T-helper 2 cell treated with Interferon-gamma antibody and Interleukin-4, amounts not matched to agents 5 μg/mL and 100 μg/mL, for 36 hours (primary cell): Measurements from ENCODE around the gene SERGEF.

Source experiments
- DNase-seq: peaks from one replicate; pipeline ENCODE4 v3.0.0; 2021; ENCODE audit warnings: low spot score
- H3K27ac Mint-ChIP-seq: one replicate; pipeline ENCODE4 v1.8.0; 2021; ENCODE audit warnings: mild to moderate bottlenecking, mixed read lengths
- H3K27me3 Mint-ChIP-seq: one replicate; pipeline ENCODE4 v1.8.0; 2021; ENCODE audit warnings: low read depth, mixed read lengths
- H3K36me3 Mint-ChIP-seq: one replicate; pipeline ENCODE4 v1.8.0; 2021; ENCODE audit warnings: low read depth, mixed read lengths
- H3K4me1 Mint-ChIP-seq: one replicate; pipeline ENCODE4 v1.8.0; 2021; ENCODE audit warnings: low read depth, mixed read lengths
- H3K4me3 Mint-ChIP-seq: one replicate; pipeline ENCODE4 v1.8.0; 2022; ENCODE audit warnings: mild to moderate bottlenecking, moderate library complexity, mixed read lengths
- H3K9me3 Mint-ChIP-seq: one replicate; pipeline ENCODE4 v1.8.0; 2021; ENCODE audit warnings: mixed read lengths

Gene SERGEF

DNA sequence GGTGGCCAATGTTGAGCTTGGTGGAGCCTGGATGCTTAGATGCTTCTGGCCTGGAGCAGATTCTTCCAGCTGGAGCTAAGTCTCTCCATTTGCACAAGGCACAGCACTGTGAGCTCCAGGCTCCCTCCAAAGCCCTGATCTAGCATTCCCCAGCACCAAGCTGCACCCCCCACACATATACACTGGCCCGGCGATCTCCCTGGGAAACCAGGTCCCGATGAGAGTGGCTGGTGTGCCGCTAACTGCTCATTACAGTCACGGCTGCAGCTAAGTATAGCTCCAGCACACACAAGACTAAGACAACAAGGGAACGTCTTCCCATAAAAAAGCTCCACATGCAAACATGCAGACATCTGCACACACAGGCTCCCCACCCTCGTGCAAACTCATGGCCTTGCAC is 260.7 kb downstream of the SERGEF start:
- Mint-ChIP-seq H3K4me3 (no peak overlapping the region), H3K36me3 (no peaks in the 10 kb centered on the region), H3K9me3 (no peaks in the 10 kb centered on the region), H3K27me3 (no peaks in the 10 kb centered on the region), H3K27ac (no peak overlapping the region), H3K4me1 (no peaks in the 10 kb centered on the region)
- DNase-seq, result no peak

DNA sequence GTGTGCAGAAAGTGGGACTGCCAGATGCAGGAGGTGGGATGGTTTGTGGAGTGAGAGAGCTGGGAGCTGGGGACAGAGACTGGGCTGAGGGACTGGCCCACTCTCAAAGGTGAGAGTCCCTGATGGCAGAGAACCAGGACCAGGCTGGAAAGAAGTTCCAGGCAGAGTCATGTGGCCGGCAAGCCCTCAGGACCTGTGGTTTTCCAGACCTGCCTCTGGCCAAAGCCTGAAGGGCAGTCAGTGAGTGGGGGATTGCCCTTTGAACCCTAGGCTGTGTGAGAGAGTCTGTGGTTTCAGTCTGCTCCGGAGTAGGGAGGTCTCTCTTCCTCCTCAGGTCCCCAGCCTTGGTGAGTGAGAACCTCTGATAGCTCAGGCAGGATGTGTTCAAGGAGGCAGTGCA is 261.3 kb downstream of the SERGEF start:
- Mint-ChIP-seq H3K4me3 (no peak overlapping the region), H3K9me3 (no peaks in the 10 kb centered on the region), H3K4me1 (no peaks in the 10 kb centered on the region), H3K27ac (no peak overlapping the region), H3K36me3 (no peaks in the 10 kb centered on the region), H3K27me3 (no peaks in the 10 kb centered on the region)
- DNase-seq, result no peak

DNA sequence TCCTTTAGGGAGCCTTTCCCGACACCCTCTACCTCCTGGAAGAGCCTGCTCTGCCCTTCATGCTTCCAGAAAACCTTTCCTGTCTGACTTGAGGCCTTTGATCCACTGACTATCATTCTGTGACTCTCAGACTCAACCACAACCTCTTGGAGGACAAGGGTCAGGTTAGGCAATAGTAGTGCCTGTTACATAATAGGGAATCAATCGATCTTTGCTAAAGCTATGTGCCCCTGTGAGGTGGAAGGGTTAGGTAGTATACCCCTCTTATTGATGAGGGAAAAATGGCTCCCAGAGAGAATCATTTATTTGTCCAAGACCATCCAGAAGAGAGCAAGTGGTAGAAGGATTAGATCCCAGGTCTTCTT is 262.1 kb downstream of the SERGEF start:
- Mint-ChIP-seq H3K9me3 (no peaks in the 10 kb centered on the region), H3K4me1 (no peaks in the 10 kb centered on the region), H3K36me3 (no peaks in the 10 kb centered on the region), H3K27me3 (no peaks in the 10 kb centered on the region), H3K4me3 (no peak overlapping the region), H3K27ac (no peak overlapping the region)
- no peak for DNase-seq

DNA sequence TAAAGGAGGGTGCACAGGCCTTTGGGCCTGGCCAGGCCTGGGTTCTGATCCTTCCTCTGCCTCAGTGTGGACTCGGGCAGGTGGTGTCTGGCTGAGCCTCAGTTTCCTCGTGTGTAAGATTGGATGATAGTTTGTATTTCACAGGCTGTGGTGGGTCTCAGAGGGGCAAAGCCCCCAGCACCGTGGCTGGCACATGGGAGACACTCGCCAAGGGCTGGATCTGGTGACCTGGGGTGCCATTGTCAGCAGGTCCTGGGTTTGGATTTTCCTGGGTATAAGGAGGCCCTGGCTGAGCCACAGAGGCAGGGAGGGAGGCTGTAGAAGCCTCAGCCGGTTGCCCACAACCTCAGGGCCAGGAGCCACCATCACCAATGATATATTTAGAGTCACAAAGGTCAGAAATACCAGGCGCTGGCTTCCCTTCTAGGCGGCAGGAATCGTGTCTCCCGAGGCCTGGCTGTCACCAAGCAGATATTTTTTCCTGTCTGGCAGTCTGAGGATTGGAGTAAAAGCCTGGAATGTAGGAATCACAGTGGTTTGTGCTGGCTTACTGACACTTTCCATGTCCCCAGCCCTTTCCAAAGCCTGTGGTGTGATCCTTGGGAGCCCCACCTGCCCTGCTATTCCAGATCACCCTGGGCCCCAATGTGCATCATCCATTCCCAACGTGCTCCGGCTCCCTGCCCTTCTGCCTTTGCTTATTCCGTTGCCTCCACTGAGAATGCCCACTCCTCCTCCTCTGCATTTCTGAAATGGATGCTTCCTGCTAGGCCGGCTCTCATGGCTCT is 262.6 kb downstream of the SERGEF start:
- Mint-ChIP-seq H3K4me1 (no peaks in the 10 kb centered on the region), H3K27me3 (no peaks in the 10 kb centered on the region), H3K27ac (no peak overlapping the region), H3K4me3 (no peak overlapping the region), H3K9me3 (no peaks in the 10 kb centered on the region), H3K36me3 (no peaks in the 10 kb centered on the region)
- no peak for DNase-seq

DNA sequence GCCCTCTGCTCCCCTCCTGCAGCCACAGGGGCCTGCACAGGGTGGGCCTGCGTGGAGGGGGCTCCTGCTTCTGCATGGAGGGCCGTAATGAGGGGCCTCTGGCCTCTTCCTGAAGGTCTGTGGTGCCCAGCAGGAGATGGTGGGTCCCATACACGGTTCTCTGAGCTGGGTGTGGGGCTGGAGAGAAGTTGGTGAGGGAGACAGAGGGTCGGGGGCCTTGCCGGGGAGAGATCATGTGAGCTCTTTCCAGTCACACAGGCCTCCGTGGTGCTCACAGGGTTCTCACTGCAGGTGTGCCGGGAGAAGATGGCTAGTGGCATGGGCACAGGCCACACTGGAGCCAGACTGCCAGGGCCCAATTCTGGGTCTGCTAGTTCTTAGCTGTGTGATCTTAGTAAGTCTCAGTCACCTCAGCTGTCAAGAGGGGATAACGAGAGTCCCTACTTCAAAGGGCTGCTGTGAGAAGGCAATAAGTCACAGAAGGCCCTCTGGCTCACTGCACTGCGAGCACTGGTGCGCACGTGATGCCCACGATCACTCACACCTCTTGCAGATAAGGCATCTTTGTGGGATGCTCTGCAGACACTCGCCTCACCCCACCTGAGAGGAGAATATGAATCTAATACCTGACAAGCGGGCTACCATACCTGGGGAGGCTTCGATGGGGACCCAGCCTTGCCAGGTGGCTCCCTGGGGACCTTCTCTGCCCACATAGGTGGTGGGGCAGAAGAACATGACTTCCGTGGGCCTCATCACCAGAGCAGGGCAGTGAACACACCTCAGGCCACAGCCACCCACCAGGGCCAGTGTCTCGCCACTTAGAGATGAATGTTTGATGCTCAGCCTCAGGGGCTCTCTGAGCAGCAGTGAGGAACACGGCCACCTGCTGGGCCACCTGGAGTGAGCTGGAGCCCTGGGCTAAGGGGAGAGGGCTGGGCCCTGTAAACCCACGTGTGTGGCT is 263.8 kb downstream of the SERGEF start:
- no peak for DNase-seq
- H3K9me3 Mint-ChIP-seq, result no peaks in the 10 kb centered on the region
- H3K4me1 Mint-ChIP-seq, result no peaks in the 10 kb centered on the region
- H3K4me3 Mint-ChIP-seq, result no peak overlapping the region
- no peaks in the 10 kb centered on the region for H3K36me3 Mint-ChIP-seq
- no peak overlapping the region for H3K27ac Mint-ChIP-seq
- no peaks in the 10 kb centered on the region for H3K27me3 Mint-ChIP-seq

DNA sequence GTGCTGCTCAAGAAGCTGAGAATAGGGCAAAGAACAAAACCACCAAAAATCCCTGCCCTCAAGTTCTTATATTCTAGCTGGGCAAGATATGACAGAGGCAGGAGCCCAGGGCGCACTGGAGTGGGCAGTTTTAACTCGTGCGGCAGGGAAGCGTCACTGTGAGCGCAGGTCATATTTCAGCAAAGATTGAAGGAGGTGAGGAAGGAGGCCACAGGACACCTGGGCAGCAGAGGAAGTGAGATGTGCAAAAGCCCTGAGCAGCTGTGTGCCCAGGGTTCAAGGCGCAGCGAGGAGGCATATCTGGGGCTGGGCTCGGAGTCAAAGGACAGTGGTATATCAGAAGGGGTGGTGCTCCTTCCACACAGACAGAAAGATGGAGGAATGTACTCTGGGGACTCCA is 264.8 kb downstream of the SERGEF start:
- H3K36me3 Mint-ChIP-seq, result no peaks in the 10 kb centered on the region

DNA sequence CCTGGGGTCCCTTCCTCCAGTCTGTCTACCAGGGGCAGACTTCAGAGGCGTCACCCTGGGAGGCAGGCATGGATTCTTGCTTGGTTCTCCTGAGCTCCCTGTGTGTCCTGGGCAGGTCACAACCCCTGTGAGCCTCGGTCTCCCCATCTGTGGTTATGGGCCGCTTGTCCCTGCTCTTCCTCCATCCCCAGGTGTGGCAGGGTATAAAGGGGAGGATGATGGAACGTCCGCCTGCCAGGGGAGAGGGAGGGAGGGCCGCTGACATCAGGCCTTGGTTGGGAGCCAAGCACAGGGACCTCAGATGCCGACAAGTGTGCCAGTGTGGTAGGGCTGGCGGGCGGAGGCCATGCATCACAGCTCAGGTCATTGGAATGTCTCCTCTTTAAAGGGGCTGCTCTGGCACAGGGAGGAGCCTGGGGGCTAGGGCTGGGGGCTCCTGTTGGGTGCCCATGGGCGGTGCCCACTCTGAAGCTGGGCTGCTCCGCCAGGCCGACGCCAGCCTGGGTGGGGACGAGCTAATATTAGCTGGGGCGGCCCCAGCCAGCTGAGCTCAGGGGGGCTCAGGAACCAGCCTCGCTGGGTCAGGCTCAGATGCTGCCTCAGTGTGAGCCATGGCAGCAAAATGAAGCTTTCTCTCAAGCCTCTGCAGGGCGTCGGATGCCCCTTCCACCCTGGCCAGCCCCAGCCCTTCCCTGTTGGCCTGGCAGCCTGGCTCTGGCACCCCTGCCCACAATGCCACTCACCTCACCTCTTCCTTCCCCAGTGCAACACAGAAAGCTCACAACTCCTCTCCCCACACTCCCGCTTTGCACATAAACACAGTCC is 265.5 kb downstream of the SERGEF start:
- Mint-ChIP-seq H3K4me1 (no peaks in the 10 kb centered on the region), H3K4me3 (no peak overlapping the region), H3K27me3 (no peaks in the 10 kb centered on the region), H3K27ac (no peak overlapping the region), H3K36me3 (no peaks in the 10 kb centered on the region), H3K9me3 (no peaks in the 10 kb centered on the region)
- no peak for DNase-seq

More for the DNA sequence above, 264.8 kb downstream of the SERGEF start:
- Mint-ChIP-seq H3K9me3 (no peaks in the 10 kb centered on the region), H3K4me1 (no peaks in the 10 kb centered on the region), H3K27ac (no peak overlapping the region), H3K27me3 (no peaks in the 10 kb centered on the region), H3K4me3 (no peak overlapping the region)
- DNase-seq, result no peak

DNA sequence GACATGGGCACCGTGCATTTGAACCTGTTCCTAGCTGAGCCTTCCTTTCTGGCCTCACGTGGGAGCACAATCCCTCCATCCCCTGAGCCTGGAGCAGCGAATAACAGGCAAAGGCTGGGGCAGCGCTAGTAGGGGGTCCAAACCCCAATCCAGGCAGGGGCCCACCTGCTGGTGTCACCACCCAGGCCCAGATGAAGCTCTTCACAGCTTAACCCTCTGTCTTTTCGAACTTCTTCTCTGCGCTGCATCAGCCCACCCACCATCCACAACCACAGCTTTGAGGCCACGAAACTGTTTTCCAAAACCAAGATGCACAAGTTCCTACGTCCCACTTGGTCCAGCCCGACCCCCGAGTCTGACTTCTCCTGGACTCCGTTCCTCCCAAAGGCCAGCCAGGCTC is 266.8 kb downstream of the SERGEF start:
- H3K27ac Mint-ChIP-seq, result no peak overlapping the region

DNA sequence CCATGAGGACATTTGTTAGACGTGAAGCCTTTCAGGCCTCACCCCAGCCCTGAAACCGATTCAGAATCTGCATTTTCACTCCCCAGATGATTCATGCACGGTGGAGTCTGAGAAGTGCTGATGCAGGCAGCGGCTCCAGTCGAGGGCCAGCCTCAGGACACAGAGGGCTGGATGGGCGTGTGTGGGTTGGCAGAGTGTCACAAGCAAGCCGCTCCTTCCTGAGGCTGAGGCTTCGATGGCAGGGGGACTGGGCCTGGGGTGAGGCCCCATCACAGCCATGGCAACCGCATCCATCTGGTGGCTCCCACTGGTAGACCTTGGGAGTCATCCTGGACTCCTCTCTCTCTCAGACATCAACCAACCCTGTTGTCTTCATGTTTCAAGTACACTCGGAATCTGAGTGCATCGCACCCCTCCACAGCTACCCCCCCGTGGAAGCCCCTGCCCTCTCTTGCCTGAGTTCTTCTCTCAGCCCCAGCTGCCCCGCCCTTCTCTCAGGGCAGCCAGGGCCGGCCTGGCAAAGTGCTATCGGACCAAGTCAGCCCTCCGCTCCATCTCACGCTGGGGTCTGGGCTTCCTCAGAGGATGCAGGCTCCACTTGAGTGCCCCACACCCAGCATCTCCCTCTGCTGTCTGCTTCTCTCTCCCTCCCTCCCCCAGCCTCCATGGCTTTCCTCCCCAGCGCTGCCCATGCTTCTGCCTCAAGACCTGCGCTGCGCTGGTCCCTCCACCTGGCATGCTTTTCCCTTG is 267.6 kb downstream of the SERGEF start:
- H3K9me3 Mint-ChIP-seq, result no peaks in the 10 kb centered on the region
- no peak overlapping the region for H3K4me3 Mint-ChIP-seq
- no peak for DNase-seq
- H3K27ac Mint-ChIP-seq, result no peak overlapping the region
- H3K36me3 Mint-ChIP-seq, result no peaks in the 10 kb centered on the region
- peaks cover 2% of the 10 kb centered on the region for H3K27me3 Mint-ChIP-seq
- no peaks in the 10 kb centered on the region for H3K4me1 Mint-ChIP-seq

More for the DNA sequence above, 266.8 kb downstream of the SERGEF start:
- no peaks in the 10 kb centered on the region for H3K9me3 Mint-ChIP-seq
- DNase-seq, result no peak
- H3K36me3 Mint-ChIP-seq, result no peaks in the 10 kb centered on the region
- no peaks in the 10 kb centered on the region for H3K4me1 Mint-ChIP-seq
- no peak overlapping the region for H3K4me3 Mint-ChIP-seq
- H3K27me3 Mint-ChIP-seq, result no peaks in the 10 kb centered on the region

DNA sequence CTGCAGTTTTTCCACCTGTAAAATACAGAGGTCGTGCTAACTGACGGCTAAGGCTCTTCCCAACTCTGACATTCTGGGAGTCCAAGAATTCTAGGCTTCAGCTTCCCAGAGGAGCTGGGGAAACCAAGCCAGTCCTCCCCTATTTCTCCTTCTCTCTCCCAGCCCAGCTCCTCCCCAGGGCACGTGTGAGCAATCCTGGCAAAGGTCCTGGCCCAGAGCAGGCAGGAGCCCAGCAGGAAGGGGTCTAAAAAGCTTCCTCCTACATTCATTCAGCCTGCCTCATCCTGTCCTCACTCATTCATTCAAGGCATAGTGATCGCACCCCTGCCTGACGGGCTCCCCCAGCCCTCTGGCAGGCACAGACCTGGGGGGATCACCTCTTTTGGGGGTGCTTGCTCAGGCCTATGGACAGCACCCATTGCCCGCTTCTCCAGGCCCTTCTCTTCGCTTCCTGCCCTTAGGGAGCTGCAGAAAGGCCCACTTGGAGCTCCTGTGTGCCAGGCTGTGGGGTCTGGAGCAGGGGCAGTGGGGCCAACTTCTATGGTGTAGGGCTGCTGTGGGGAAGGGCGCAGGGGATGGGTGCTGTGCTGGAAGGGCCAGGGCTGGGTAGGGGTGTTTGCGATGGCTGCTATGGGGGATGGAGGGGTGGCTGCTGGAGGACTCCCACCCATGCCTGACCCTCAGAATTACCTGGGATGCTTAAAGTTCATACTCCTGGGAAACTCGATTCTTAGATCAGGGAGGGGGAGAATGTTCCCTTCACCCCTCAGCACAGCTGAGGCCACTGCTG is 268.5 kb downstream of the SERGEF start:
- H3K36me3 Mint-ChIP-seq, result no peaks in the 10 kb centered on the region
- peaks cover 3% of the 10 kb centered on the region for H3K27me3 Mint-ChIP-seq
- no peak overlapping the region for H3K27ac Mint-ChIP-seq
- H3K9me3 Mint-ChIP-seq, result no peaks in the 10 kb centered on the region
- no peak overlapping the region for H3K4me3 Mint-ChIP-seq
- DNase-seq, result no peak
- H3K4me1 Mint-ChIP-seq, result no peaks in the 10 kb centered on the region

DNA sequence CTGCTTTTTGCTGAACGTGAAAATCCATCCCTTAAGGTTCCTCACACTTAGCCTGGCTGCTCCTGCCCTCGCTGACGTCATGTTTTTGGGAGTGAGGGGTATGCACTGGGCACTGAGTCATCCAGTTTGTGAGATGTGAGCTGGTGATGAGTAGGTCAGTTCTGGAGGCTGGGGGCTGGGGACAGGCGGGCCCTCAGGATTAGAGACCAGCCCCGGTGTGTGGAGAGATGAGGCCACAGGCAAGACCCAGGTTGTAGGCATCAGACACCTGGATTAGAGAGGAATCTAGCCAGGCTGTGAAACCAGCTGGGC is 269.1 kb downstream of the SERGEF start:
- H3K4me3 Mint-ChIP-seq, result no peak overlapping the region
- H3K9me3 Mint-ChIP-seq, result no peaks in the 10 kb centered on the region
- no peaks in the 10 kb centered on the region for H3K4me1 Mint-ChIP-seq
- no peak overlapping the region for H3K27ac Mint-ChIP-seq
- peaks cover 3% of the 10 kb centered on the region for H3K27me3 Mint-ChIP-seq
- H3K36me3 Mint-ChIP-seq, result no peaks in the 10 kb centered on the region
- DNase-seq, result no peak

DNA sequence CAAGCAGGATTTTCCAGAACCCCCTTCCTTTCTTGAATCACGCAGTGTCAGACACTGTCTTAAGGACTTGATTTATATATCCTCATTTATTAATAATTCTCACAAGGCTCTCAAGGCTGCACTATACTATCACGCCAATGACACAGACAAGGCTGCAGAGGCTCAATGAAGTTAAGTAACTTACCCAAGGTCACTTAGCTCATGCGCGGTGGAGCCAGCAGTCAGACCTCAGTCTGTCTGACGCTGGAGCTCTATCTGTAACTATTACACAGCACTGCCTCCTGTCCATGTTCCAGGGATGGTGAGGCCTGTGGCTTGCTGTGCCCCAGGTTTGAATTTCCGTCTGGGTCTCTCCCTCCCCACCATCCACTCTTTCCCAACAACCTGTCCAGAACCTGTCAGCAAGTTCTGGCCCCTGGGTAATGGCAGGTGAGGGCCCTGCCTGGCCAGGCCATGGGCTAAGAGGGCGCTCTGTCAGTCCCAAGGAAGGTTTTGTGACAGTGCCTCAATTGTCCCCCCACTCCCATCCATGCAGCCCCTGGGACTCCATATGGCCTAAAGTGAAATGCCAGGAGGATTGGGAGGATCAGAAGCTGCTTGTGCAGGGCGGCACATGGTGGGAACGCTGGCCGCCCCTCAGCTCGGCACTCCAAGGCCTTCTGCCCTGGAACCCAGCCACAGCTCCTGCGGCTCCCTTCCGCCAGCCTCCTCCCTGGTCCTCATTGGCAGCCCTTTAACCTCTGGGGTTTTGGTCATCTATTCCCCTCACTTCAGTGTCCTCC is 269.6 kb downstream of the SERGEF start:
- H3K4me3 Mint-ChIP-seq, result no peak overlapping the region
- no peaks in the 10 kb centered on the region for H3K9me3 Mint-ChIP-seq
- H3K27ac Mint-ChIP-seq, result no peak overlapping the region
- DNase-seq, result no peak
- peaks cover 8% of the 10 kb centered on the region for H3K27me3 Mint-ChIP-seq
- no peaks in the 10 kb centered on the region for H3K4me1 Mint-ChIP-seq
- H3K36me3 Mint-ChIP-seq, result no peaks in the 10 kb centered on the region
